Metanephros (tissue), 2 donors: Measurements from ENCODE around the gene ERICH2. TPM values are rescaled to one million over a fixed set of nuclear protein-coding genes. Genes with fewer than 3 reads are reported as not detected.

Experiments used
- small RNA-seq: library from RNA; depleted of rRNA; stranded (forward); fragments of <200 nt; gene quantifications from one replicate; pipeline ENCODE3, GENCODE V24; 2014; ENCODE audit warnings: low replicate concordance
- total RNA-seq: library from RNA; depleted of rRNA; stranded (reverse); fragments of >200 nt; gene quantifications from one replicate; pipeline ENCODE4 v1.2.3, GENCODE V29; 2014

ERICH2 gene
- total RNA-seq = not detected

GRCh38 chr2:170770008-170770605 lies at the start of gene ERICH2:
Gene ERICH2 (plus strand): TSS chr2:170770378. CDS start chr2:170770682, 304 bp downstream.

GRCh38 chr2:170816504-170817092 lies 46.4 kb downstream of the ERICH2 start, which contains the start of gene GAD1:
Gene GAD1 (plus strand): TSS chr2:170816887. CDS start chr2:170818592, 1,705 bp downstream.

Small RNA genes within 50 kb of the gene (small RNA-seq; reads per million reads assigned to genes)
- gene RF00019 = not detected

Other genes starting within 250 kb of the ERICH2 start
- gene SP5, start 55.0 kb upstream of the ERICH2 start, total RNA-seq = 3.3 TPM
- gene GAD1, start 46.5 kb downstream of the ERICH2 start, total RNA-seq = 2.0 TPM
- gene GORASP2, start 158.9 kb downstream of the ERICH2 start, total RNA-seq = 26.9 TPM